ENCODE data around the gene CPVL. TPM values are rescaled to one million over a fixed set of nuclear protein-coding genes. Genes with fewer than 3 reads are reported as not detected.

The CPVL gene
- total RNA-seq, 1 experiment from 2014 or later, result 1.1 TPM

GRCh38 chr7:28992798-28993197 is 153.5 kb downstream of the CPVL start:
- no peaks in the 10 kb centered on the region for H3K9me3 ChIP-seq (ENCODE audit: control insufficient read depth, insufficient read depth, low read depth, low read length)
- BruUV-seq (replicated peaks), result no TSS peak
- TF ChIP-seq TCF7L2 (IDR thresholded peaks at IDR 0.05; ENCODE audit: low read depth, low read length) (no peak), SIN3A (IDR thresholded peaks at IDR 0.05; ENCODE audit: borderline replicate concordance, insufficient read depth, low read depth, low read length) (no peak), CTCF (IDR thresholded peaks at IDR 0.05) (no peak), REST (IDR thresholded peaks at IDR 0.05; ENCODE audit: insufficient read depth in 1 of 2, low read depth in 2 of 2, low read length in 1 of 2) (no peak), POLR2AphosphoS5 (IDR thresholded peaks at IDR 0.05; ENCODE audit: low read depth, low read length) (no peak)
- DNase-seq (ENCODE audit: low read depth, low spot score) (no peak), ATAC-seq (no peak)
- H3K36me3 ChIP-seq (ENCODE audit: control insufficient read depth, insufficient read depth, low read length), result no peaks in the 10 kb centered on the region
- H3K4me1 ChIP-seq (ENCODE audit: control insufficient read depth, insufficient read depth, low read length), result no peaks in the 10 kb centered on the region
- no peak overlapping the region for H3K27ac ChIP-seq (ENCODE audit: low read length)
- H3K27me3 ChIP-seq (ENCODE audit: control insufficient read depth, insufficient read depth, low read length), result peaks cover 3% of the 10 kb centered on the region; the same call in 1 of the 2 replicates
- POLR2A ChIA-PET, result no interaction called here
- CTCF ChIA-PET, result no interaction called here
- intact Hi-C loops (cut with micrococcal nuclease; ENCODE audit: unreplicated experiment) (no loop called here), in situ Hi-C loops (cut with HindIII; ENCODE audit: low pct_unique_long_range_greater_than_20kb, low sequenced_read_pairs) (no loop called here)
- H3K4me3 ChIP-seq (ENCODE audit: low read depth in 2 of 2, low read length in 2 of 2), result no peak overlapping the region

DNA sequence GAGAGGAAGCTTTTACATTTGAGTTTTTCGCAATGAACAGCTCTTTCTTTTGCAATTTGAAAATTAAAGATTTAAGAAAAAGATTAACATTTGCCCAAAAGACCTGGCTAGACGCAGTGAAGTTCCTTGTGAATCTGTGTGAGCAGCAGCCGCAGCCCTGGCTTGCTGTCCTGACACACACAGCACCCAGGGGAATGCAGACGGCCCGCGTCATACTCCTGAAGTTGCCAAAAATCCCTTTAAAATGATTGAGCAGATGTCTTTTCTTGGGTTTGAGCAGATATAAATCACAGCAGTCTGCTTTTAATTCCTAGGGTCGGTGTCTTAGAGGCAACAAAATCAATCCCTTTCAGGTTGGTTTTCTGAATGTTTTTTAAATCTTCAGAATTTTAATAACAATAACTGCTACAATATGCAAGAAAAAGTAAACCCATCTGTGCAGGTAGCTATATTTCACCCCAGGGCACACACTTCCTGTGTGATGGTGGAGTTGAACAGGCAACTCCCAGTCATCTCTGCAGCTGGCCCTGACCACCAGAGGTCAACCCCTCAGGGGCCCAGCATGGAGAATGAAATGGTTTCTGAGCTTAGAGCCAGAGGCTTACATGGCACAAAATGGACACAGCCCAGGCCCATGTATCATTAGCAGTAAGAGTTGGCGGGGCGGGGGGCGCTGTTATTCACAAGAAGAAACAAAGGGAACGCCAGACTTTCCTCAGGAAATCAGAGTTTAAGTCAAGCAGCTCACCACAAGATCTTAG is 156.0 kb downstream of the CPVL start:
- Histone ChIP-seq H3K27me3 (ENCODE audit: control insufficient read depth, insufficient read depth, low read length) (peaks cover 3% of the 10 kb centered on the region; the same call in 1 of the 2 replicates), H3K9me3 (ENCODE audit: control insufficient read depth, insufficient read depth, low read depth, low read length) (no peaks in the 10 kb centered on the region), H3K4me3 (ENCODE audit: low read depth in 2 of 2, low read length in 2 of 2) (no peak overlapping the region), H3K4me1 (ENCODE audit: control insufficient read depth, insufficient read depth, low read length) (no peaks in the 10 kb centered on the region), H3K27ac (ENCODE audit: low read length) (no peak overlapping the region), H3K36me3 (ENCODE audit: control insufficient read depth, insufficient read depth, low read length) (no peaks in the 10 kb centered on the region)
- in situ Hi-C loops (cut with HindIII; ENCODE audit: low pct_unique_long_range_greater_than_20kb, low sequenced_read_pairs) (no loop called here), intact Hi-C loops (cut with micrococcal nuclease; ENCODE audit: unreplicated experiment) (no loop called here)
- no TSS peak for BruUV-seq (replicated peaks)
- DNase-seq (ENCODE audit: low read depth, low spot score), result no peak
- ATAC-seq, result no peak
- ChIA-PET CTCF (interaction anchor here (0.6 kb wide), 1 partner anchor 101 kb away, joined by 9 read pairs; no protein-coding TSS in a partner anchor), POLR2A (interaction anchor here (0.7 kb wide), 1 partner anchor 333 kb away, joined by 3 read pairs; no protein-coding TSS in a partner anchor)
- TF ChIP-seq TCF7L2 (IDR thresholded peaks at IDR 0.05; ENCODE audit: low read depth, low read length) (no peak), SIN3A (IDR thresholded peaks at IDR 0.05; ENCODE audit: borderline replicate concordance, insufficient read depth, low read depth, low read length) (no peak), REST (IDR thresholded peaks at IDR 0.05; ENCODE audit: insufficient read depth in 1 of 2, low read depth in 2 of 2, low read length in 1 of 2) (no peak), CTCF (IDR thresholded peaks at IDR 0.05) (no peak), POLR2AphosphoS5 (IDR thresholded peaks at IDR 0.05; ENCODE audit: low read depth, low read length) (no peak)

All from Panc1 (cell line).